Central memory CD8-positive, alpha-beta T cell (primary cell): ENCODE measurements around the gene COL25A1.

ENCODE experiments used
- ATAC-seq: fragments of 150-1000 bp; cut with Tn5 transposase; replicated peaks from 2 replicates; pipeline ENCODE4 v1.10.0; 2022; ENCODE audit warnings: mild to moderate bottlenecking, moderate FRiP score, moderate number of reproducible peaks; ENCODE audit not compliant: poor library complexity, severe bottlenecking; ENCODE audit errors: extremely low read depth
- DNase-seq, 2 donors: peaks; one replicate each; pipeline ENCODE4 v3.0.0; 2021; ENCODE audit warnings: low spot score in 2 of 2
- H3K27ac Mint-ChIP-seq: one replicate; pipeline ENCODE4 v1.8.0; 2022; ENCODE audit warnings: low read depth, mild to moderate bottlenecking, moderate library complexity, mixed read lengths
- H3K27me3 Mint-ChIP-seq: one replicate; pipeline ENCODE4 v1.8.0; 2022; ENCODE audit warnings: mixed read lengths
- H3K36me3 Mint-ChIP-seq: one replicate; pipeline ENCODE4 v1.8.0; 2022; ENCODE audit warnings: mild to moderate bottlenecking, moderate library complexity, mixed read lengths; ENCODE audit not compliant: insufficient read depth
- H3K4me1 Mint-ChIP-seq: one replicate; pipeline ENCODE4 v1.8.0; 2022; ENCODE audit warnings: mixed read lengths
- H3K4me3 Mint-ChIP-seq: one replicate; pipeline ENCODE4 v1.8.0; 2022; ENCODE audit warnings: mild to moderate bottlenecking, moderate library complexity, mixed read lengths
- H3K9me3 Mint-ChIP-seq: one replicate; pipeline ENCODE4 v1.8.0; 2022; ENCODE audit warnings: mixed read lengths

The COL25A1 gene

GRCh38 chr4:109302361-109303139, at the start of gene COL25A1:
Gene COL25A1, minus strand, starts transcription at chr4:109302658.
- DNase-seq (no peak), ATAC-seq (peak; percentile 47)
- peaks cover 7% of the 10 kb centered on the region for H3K4me1 Mint-ChIP-seq
- peaks cover 79% of the 10 kb centered on the region for H3K27me3 Mint-ChIP-seq
- H3K9me3 Mint-ChIP-seq, result no peaks in the 10 kb centered on the region
- no peak within 1 kb of the TSS for H3K27ac Mint-ChIP-seq
- H3K36me3 Mint-ChIP-seq, result peaks cover 4% of the 10 kb centered on the region
- peak within 1 kb of the TSS; percentile 69 for H3K4me3 Mint-ChIP-seq

- H3K4me1 Mint-ChIP-seq, result no peaks in the 10 kb centered on the region
- no peak overlapping the region for H3K27ac Mint-ChIP-seq
- no peak for DNase-seq
- H3K27me3 Mint-ChIP-seq, result peaks cover 31% of the 10 kb centered on the region
- no peak overlapping the region for H3K4me3 Mint-ChIP-seq
- peaks cover 1% of the 10 kb centered on the region for H3K36me3 Mint-ChIP-seq
- H3K9me3 Mint-ChIP-seq, result peaks cover 9% of the 10 kb centered on the region
- ATAC-seq, result no peak
Measured at GRCh38 chr4:109350121-109350520, 47.7 kb upstream of the COL25A1 start.

GRCh38 chr4:109334129-109335105, 32.0 kb upstream of the COL25A1 start:
- Mint-ChIP-seq H3K27ac (no peak overlapping the region), H3K36me3 (no peaks in the 10 kb centered on the region), H3K9me3 (no peaks in the 10 kb centered on the region), H3K4me1 (no peaks in the 10 kb centered on the region), H3K4me3 (no peak overlapping the region), H3K27me3 (peaks cover 18% of the 10 kb centered on the region)
- no peak for ATAC-seq
- no peak for DNase-seq

- no peak for ATAC-seq
- H3K27me3 Mint-ChIP-seq, result peaks cover 19% of the 10 kb centered on the region
- no peaks in the 10 kb centered on the region for H3K9me3 Mint-ChIP-seq
- DNase-seq, result no peak
- H3K4me3 Mint-ChIP-seq, result no peak overlapping the region
- no peak overlapping the region for H3K27ac Mint-ChIP-seq
- no peaks in the 10 kb centered on the region for H3K36me3 Mint-ChIP-seq
- no peaks in the 10 kb centered on the region for H3K4me1 Mint-ChIP-seq
Measured at GRCh38 chr4:109332926-109333464, 30.5 kb upstream of the COL25A1 start.

- no peak overlapping the region for H3K4me3 Mint-ChIP-seq
- H3K9me3 Mint-ChIP-seq, result peaks cover 10% of the 10 kb centered on the region
- no peak overlapping the region for H3K27ac Mint-ChIP-seq
- no peak for DNase-seq
- peaks cover 21% of the 10 kb centered on the region for H3K27me3 Mint-ChIP-seq
- H3K36me3 Mint-ChIP-seq, result no peaks in the 10 kb centered on the region
- ATAC-seq, result no peak
- H3K4me1 Mint-ChIP-seq, result no peaks in the 10 kb centered on the region
Measured at GRCh38 chr4:109327641-109328040, 25.2 kb upstream of the COL25A1 start.

GRCh38 chr4:109325698-109326097, 23.2 kb upstream of the COL25A1 start:
- peaks cover 21% of the 10 kb centered on the region for H3K9me3 Mint-ChIP-seq
- peaks cover 30% of the 10 kb centered on the region for H3K27me3 Mint-ChIP-seq
- no peaks in the 10 kb centered on the region for H3K4me1 Mint-ChIP-seq

GRCh38 chr4:109323348-109323747, 20.9 kb upstream of the COL25A1 start:
- H3K27me3 Mint-ChIP-seq, result peaks cover 25% of the 10 kb centered on the region
- no peak overlapping the region for H3K27ac Mint-ChIP-seq
- peaks cover 2% of the 10 kb centered on the region for H3K36me3 Mint-ChIP-seq
- ATAC-seq (no peak), DNase-seq (no peak)
- H3K4me3 Mint-ChIP-seq, result no peak overlapping the region
- no peaks in the 10 kb centered on the region for H3K4me1 Mint-ChIP-seq
- H3K9me3 Mint-ChIP-seq, result peaks cover 27% of the 10 kb centered on the region

More at GRCh38 chr4:109325698-109326097, 23.2 kb upstream of the COL25A1 start:
- ATAC-seq (no peak), DNase-seq (no peak)
- Mint-ChIP-seq H3K27ac (no peak overlapping the region), H3K36me3 (no peaks in the 10 kb centered on the region), H3K4me3 (no peak overlapping the region)

- Mint-ChIP-seq H3K27me3 (peaks cover 28% of the 10 kb centered on the region), H3K9me3 (peaks cover 27% of the 10 kb centered on the region), H3K36me3 (peaks cover 2% of the 10 kb centered on the region), H3K27ac (no peak overlapping the region), H3K4me3 (no peak overlapping the region), H3K4me1 (no peaks in the 10 kb centered on the region)
- ATAC-seq (no peak), DNase-seq (no peak)
Measured at GRCh38 chr4:109321232-109321631, 18.8 kb upstream of the COL25A1 start.

GRCh38 chr4:109319684-109320083, 17.2 kb upstream of the COL25A1 start:
- no peak for ATAC-seq
- Mint-ChIP-seq H3K36me3 (peaks cover 2% of the 10 kb centered on the region), H3K4me3 (no peak overlapping the region), H3K4me1 (no peaks in the 10 kb centered on the region), H3K27me3 (peaks cover 35% of the 10 kb centered on the region), H3K27ac (no peak overlapping the region), H3K9me3 (peaks cover 27% of the 10 kb centered on the region)
- no peak for DNase-seq

- no peak overlapping the region for H3K4me3 Mint-ChIP-seq
- peaks cover 35% of the 10 kb centered on the region for H3K27me3 Mint-ChIP-seq
Measured at GRCh38 chr4:109319156-109319555, 16.7 kb upstream of the COL25A1 start.

GRCh38 chr4:109315818-109316217, 13.4 kb upstream of the COL25A1 start:
- Mint-ChIP-seq H3K4me3 (no peak overlapping the region), H3K9me3 (peaks cover 13% of the 10 kb centered on the region), H3K36me3 (peaks cover 2% of the 10 kb centered on the region), H3K4me1 (no peaks in the 10 kb centered on the region), H3K27me3 (peaks cover 42% of the 10 kb centered on the region), H3K27ac (no peak overlapping the region)
- DNase-seq, result no peak
- no peak for ATAC-seq

More at GRCh38 chr4:109319156-109319555, 16.7 kb upstream of the COL25A1 start:
- Mint-ChIP-seq H3K9me3 (peaks cover 26% of the 10 kb centered on the region), H3K4me1 (no peaks in the 10 kb centered on the region), H3K36me3 (peaks cover 2% of the 10 kb centered on the region), H3K27ac (no peak overlapping the region)
- no peak for ATAC-seq
- DNase-seq, result no peak

- Mint-ChIP-seq H3K27ac (no peak overlapping the region), H3K36me3 (peaks cover 2% of the 10 kb centered on the region), H3K27me3 (peaks cover 42% of the 10 kb centered on the region), H3K9me3 (peaks cover 8% of the 10 kb centered on the region), H3K4me3 (no peak overlapping the region), H3K4me1 (no peaks in the 10 kb centered on the region)
- DNase-seq (no peak), ATAC-seq (no peak)
Measured at GRCh38 chr4:109315341-109315740, 12.9 kb upstream of the COL25A1 start.
